PC-9 (cell line): ENCODE measurements around the gene AGMO. TPM values are rescaled to one million over a fixed set of nuclear protein-coding genes. Genes with fewer than 3 reads are reported as not detected.

Source experiments
- BruUV-seq: library from RNA; stranded (reverse); fragments of 400-500 nt; replicated peaks from 2 replicates; lab custom pipeline; 2021; lab: Mats Ljungman, UMichigan
- CTCF ChIA-PET: fragments of 300-600 bp; sonication (Branson Sonifier 250); formaldehyde crosslinking; loops from one replicate; lab custom pipeline; 2022; ENCODE audit warnings: antibody characterized with exemption; lab: Charles Lee
- POLR2A ChIA-PET: fragments of 300-600 bp; sonication (Branson Sonifier 250); formaldehyde crosslinking; loops from one replicate; lab custom pipeline; 2022; ENCODE audit warnings: antibody characterized with exemption; ENCODE audit not compliant: unreplicated experiment; lab: Charles Lee
- DNase-seq, 2 experiments: peaks; one replicate each; pipeline versions ENCODE4 v3.0.0 to v3.0.0-alpha.2; 2015 to 2022; ENCODE audit warnings: mixed read lengths in 1 of 2
- H2AFZ ChIP-seq: fragments of 200-600 bp; sonication (generic); 2 replicates; pipeline ENCODE4 v1.8.1; 2017; ENCODE audit warnings: antibody characterized with exemption
- H3F3A ChIP-seq: fragments of 200-600 bp; sonication (generic); 2 replicates; pipeline ENCODE4 v1.8.1; 2017; ENCODE audit warnings: antibody characterized with exemption, mild to moderate bottlenecking, low read depth; ENCODE audit not compliant: insufficient read depth
- H3K27ac ChIP-seq: fragments of 200-600 bp; sonication (generic); 2 replicates; pipeline ENCODE4 v1.6.1; 2016; ENCODE audit warnings: mixed run types
- H3K27me3 ChIP-seq: fragments of 200-600 bp; sonication (generic); 2 replicates; pipeline ENCODE4 v1.6.1; 2016; ENCODE audit warnings: low read depth, mixed run types; ENCODE audit not compliant: insufficient read depth
- H3K36me3 ChIP-seq: fragments of 200-600 bp; sonication (generic); 2 replicates; pipeline ENCODE4 v1.6.1; 2016; ENCODE audit warnings: low read depth, mixed run types
- H3K4me1 ChIP-seq: fragments of 200-600 bp; sonication (generic); replicated peaks from 2 replicates; pipeline ENCODE4 v1.6.1; 2016; ENCODE audit warnings: mixed run types; ENCODE audit not compliant: insufficient read depth
- H3K4me2 ChIP-seq: fragments of 200-600 bp; sonication (generic); 2 replicates; pipeline ENCODE4 v1.6.1; 2017; ENCODE audit warnings: mixed run types
- H3K4me3 ChIP-seq: fragments of 200-600 bp; sonication (generic); 2 replicates; pipeline ENCODE4 v1.6.1; 2016; ENCODE audit warnings: mixed run types
- H3K79me2 ChIP-seq: fragments of 200-600 bp; sonication (generic); 2 replicates; pipeline ENCODE4 v1.6.1; 2017; ENCODE audit warnings: low read depth, mixed run types
- H3K9me2 ChIP-seq: fragments of 200-600 bp; sonication (generic); 2 replicates; pipeline ENCODE4 v1.8.1; 2017; ENCODE audit warnings: mild to moderate bottlenecking; ENCODE audit not compliant: insufficient read depth
- H3K9me3 ChIP-seq: fragments of 200-600 bp; sonication (generic); 2 replicates; pipeline ENCODE4 v1.8.1; 2016; ENCODE audit warnings: low read depth; ENCODE audit not compliant: insufficient read depth
- H4K20me1 ChIP-seq: fragments of 200-600 bp; sonication (generic); 2 replicates; pipeline ENCODE4 v1.8.1; 2017; ENCODE audit not compliant: insufficient read depth
- CTCF ChIP-seq: fragments of 200-600 bp; sonication (generic); conservative IDR thresholded peaks from 2 replicates; pipeline ENCODE4 v1.6.1; 2017; ENCODE audit warnings: mixed run types, antibody characterized with exemption, mild to moderate bottlenecking, moderate library complexity
- EZH2 ChIP-seq: fragments of 200-600 bp; sonication (generic); IDR thresholded peaks from 2 replicates; pipeline ENCODE4 v1.8.0; 2017; ENCODE audit warnings: antibody characterized with exemption, low read depth
- intact Hi-C: fragments of 100-400 bp; cut with micrococcal nuclease; formaldehyde crosslinking; loops from one replicate; pipeline ENCODE4 v1.10.0; 2022; ENCODE audit not compliant: unreplicated experiment
- total RNA-seq: library from RNA; stranded (reverse); gene quantifications from 2 replicates; pipeline ENCODE4 v1.2.3, GENCODE V29; 2021

AGMO gene
- total RNA-seq, 1 experiment from 2014 or later: not detected

DNA sequence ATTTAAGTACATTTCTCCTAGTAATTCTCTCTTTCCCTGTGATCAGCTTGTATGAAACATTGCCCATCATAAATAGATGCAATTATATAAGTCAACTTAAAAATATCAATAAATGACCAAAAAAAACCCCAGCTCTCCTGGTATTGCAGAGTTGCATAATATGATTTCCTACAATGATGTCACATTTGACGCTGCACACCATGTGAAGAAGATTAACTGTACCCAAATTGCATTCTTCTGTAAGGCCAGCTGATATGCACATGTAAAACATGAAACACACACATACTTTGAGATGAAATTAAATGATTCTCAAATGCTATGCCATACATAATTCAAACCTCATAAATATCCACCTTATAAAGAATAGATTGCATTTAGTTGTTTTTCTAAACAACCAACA lies 115.5 kb downstream of the AGMO start:
- POLR2A ChIA-PET: no interaction called here
- CTCF ChIA-PET: no interaction called here

GRCh38 chr7:15441915-15442314 lies 119.9 kb downstream of the AGMO start:
- H4K20me1 ChIP-seq: no peaks in the 10 kb centered on the region
- no peaks in the 10 kb centered on the region for H3F3A ChIP-seq
- H3K79me2 ChIP-seq: no peaks in the 10 kb centered on the region
- no peaks in the 10 kb centered on the region for H3K27me3 ChIP-seq
- intact Hi-C loops: no loop called here
- H3K9me2 ChIP-seq: no peaks in the 10 kb centered on the region
- no peak overlapping the region for H2AFZ ChIP-seq
- no peak for TF ChIP-seq CTCF
- TF ChIP-seq EZH2: no peak
- no peak overlapping the region for H3K4me2 ChIP-seq
- no peak overlapping the region for H3K4me3 ChIP-seq
- POLR2A ChIA-PET: no interaction called here
- DNase-seq: no peak
- H3K9me3 ChIP-seq: no peaks in the 10 kb centered on the region
- H3K27ac ChIP-seq: no peak overlapping the region
- BruUV-seq: no TSS peak
- H3K36me3 ChIP-seq: no peaks in the 10 kb centered on the region
- CTCF ChIA-PET: no interaction called here
- no peaks in the 10 kb centered on the region for H3K4me1 ChIP-seq

More for the DNA sequence above, 115.5 kb downstream of the AGMO start:
- Histone ChIP-seq H3K4me1 (no peaks in the 10 kb centered on the region), H3K27me3 (no peaks in the 10 kb centered on the region), H3K36me3 (no peaks in the 10 kb centered on the region), H3K79me2 (no peaks in the 10 kb centered on the region), H3K9me2 (no peaks in the 10 kb centered on the region), H3K27ac (no peak overlapping the region), H4K20me1 (no peaks in the 10 kb centered on the region), H2AFZ (no peak overlapping the region), H3K9me3 (no peaks in the 10 kb centered on the region), H3K4me3 (no peak overlapping the region), H3K4me2 (no peak overlapping the region), H3F3A (no peaks in the 10 kb centered on the region)
- no TSS peak for BruUV-seq
- intact Hi-C loops: no loop called here
- no peak for DNase-seq
- TF ChIP-seq EZH2 (no peak), CTCF (no peak)

DNA sequence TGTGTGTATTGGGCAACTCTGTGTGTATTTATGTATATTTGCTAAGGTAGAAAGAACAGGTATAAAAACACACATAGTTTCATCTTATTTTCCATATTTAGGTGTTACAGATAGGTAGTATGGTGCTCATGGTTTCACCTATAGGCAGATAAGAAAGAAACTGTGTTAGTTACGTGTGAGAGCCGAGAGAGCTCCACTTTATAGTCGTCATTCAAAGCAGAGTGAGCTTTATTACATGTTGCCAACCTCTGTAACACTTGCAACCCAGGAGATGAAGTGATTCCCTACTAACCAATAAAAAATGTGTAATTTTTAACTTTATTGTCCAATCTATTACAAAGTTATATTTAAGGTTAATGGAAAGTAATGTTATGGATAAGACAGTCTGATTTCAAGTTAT lies 121.3 kb downstream of the AGMO start:
- Histone ChIP-seq H3K9me3 (no peaks in the 10 kb centered on the region), H3K4me3 (no peak overlapping the region), H3K27ac (no peak overlapping the region), H3K27me3 (no peaks in the 10 kb centered on the region), H3K9me2 (no peaks in the 10 kb centered on the region), H2AFZ (no peak overlapping the region), H3F3A (no peaks in the 10 kb centered on the region), H4K20me1 (no peaks in the 10 kb centered on the region), H3K4me1 (no peaks in the 10 kb centered on the region), H3K79me2 (no peaks in the 10 kb centered on the region), H3K36me3 (no peaks in the 10 kb centered on the region), H3K4me2 (no peak overlapping the region)
- ChIA-PET POLR2A (no interaction called here), CTCF (no interaction called here)
- intact Hi-C loops: no loop called here
- BruUV-seq: no TSS peak
- DNase-seq: no peak
- TF ChIP-seq CTCF: no peak
- TF ChIP-seq EZH2: no peak
